ENCODE measurements around the gene NPC1L1.

Gene NPC1L1

GRCh38 chr7:44519546-44519945 lies 21.6 kb downstream of the NPC1L1 start:
- no peak for DNase-seq
- no peak for TF ChIP-seq CTCF (IDR thresholded peaks at IDR 0.05; ENCODE audit: low read depth, low read length, missing control alignments)
- no peaks in the 10 kb centered on the region for H3K36me3 ChIP-seq (replicated peaks)
- H3K4me3 ChIP-seq (ENCODE audit: low read depth, low read length), result no peak overlapping the region
- in situ Hi-C loops (cut with HindIII; ENCODE audit: low pct_ligation_motif_present, low sequenced_read_pairs), result no loop called here
- no peaks in the 10 kb centered on the region for H3K27me3 ChIP-seq (replicated peaks)
- no peak overlapping the region for H3K27ac ChIP-seq

- H3K4me3 ChIP-seq (ENCODE audit: low read depth, low read length), result no peak overlapping the region
- H3K27ac ChIP-seq, result no peak overlapping the region
- H3K27me3 ChIP-seq (replicated peaks), result no peaks in the 10 kb centered on the region
- DNase-seq, result no peak
- no peaks in the 10 kb centered on the region for H3K36me3 ChIP-seq (replicated peaks)
- in situ Hi-C loops (cut with HindIII; ENCODE audit: low pct_ligation_motif_present, low sequenced_read_pairs), result no loop called here
- TF ChIP-seq CTCF (IDR thresholded peaks at IDR 0.05; ENCODE audit: low read depth, low read length, missing control alignments), result no peak
These were observed 22.4 kb downstream of the NPC1L1 start for GRCh38 chr7:44518761-44519160.

GRCh38 chr7:44517175-44517574 lies 24.0 kb downstream of the NPC1L1 start:
- Histone ChIP-seq H3K27me3 (replicated peaks) (no peaks in the 10 kb centered on the region), H3K4me3 (ENCODE audit: low read depth, low read length) (no peak overlapping the region), H3K36me3 (replicated peaks) (no peaks in the 10 kb centered on the region), H3K27ac (no peak overlapping the region)
- in situ Hi-C loops (cut with HindIII; ENCODE audit: low pct_ligation_motif_present, low sequenced_read_pairs), result no loop called here
- no peak for TF ChIP-seq CTCF (IDR thresholded peaks at IDR 0.05; ENCODE audit: low read depth, low read length, missing control alignments)
- DNase-seq, result no peak

GRCh38 chr7:44515590-44516268 lies 25.4 kb downstream of the NPC1L1 start:
- H3K4me3 ChIP-seq (ENCODE audit: low read depth, low read length), result no peak overlapping the region
- no peaks in the 10 kb centered on the region for H3K27me3 ChIP-seq (replicated peaks)
- DNase-seq, result no peak
- no peaks in the 10 kb centered on the region for H3K36me3 ChIP-seq (replicated peaks)
- H3K27ac ChIP-seq, result no peak overlapping the region
- TF ChIP-seq CTCF (IDR thresholded peaks at IDR 0.05; ENCODE audit: low read depth, low read length, missing control alignments), result no peak
- in situ Hi-C loops (cut with HindIII; ENCODE audit: low pct_ligation_motif_present, low sequenced_read_pairs), result no loop called here

- Histone ChIP-seq H3K27me3 (replicated peaks) (no peaks in the 10 kb centered on the region), H3K4me3 (ENCODE audit: low read depth, low read length) (no peak overlapping the region), H3K36me3 (replicated peaks) (no peaks in the 10 kb centered on the region), H3K27ac (no peak overlapping the region)
- TF ChIP-seq CTCF (IDR thresholded peaks at IDR 0.05; ENCODE audit: low read depth, low read length, missing control alignments), result no peak
- DNase-seq, result no peak
- in situ Hi-C loops (cut with HindIII; ENCODE audit: low pct_ligation_motif_present, low sequenced_read_pairs), result no loop called here
These were observed 28.4 kb downstream of the NPC1L1 start for GRCh38 chr7:44512736-44513135.

GRCh38 chr7:44511863-44512468 lies 29.2 kb downstream of the NPC1L1 start:
- Histone ChIP-seq H3K36me3 (replicated peaks) (no peaks in the 10 kb centered on the region), H3K27me3 (replicated peaks) (no peaks in the 10 kb centered on the region), H3K4me3 (ENCODE audit: low read depth, low read length) (no peak overlapping the region), H3K27ac (no peak overlapping the region)
- TF ChIP-seq CTCF (IDR thresholded peaks at IDR 0.05; ENCODE audit: low read depth, low read length, missing control alignments), result no peak
- DNase-seq, result no peak
- in situ Hi-C loops (cut with HindIII; ENCODE audit: low pct_ligation_motif_present, low sequenced_read_pairs), result no loop called here

Measured in brain microvascular endothelial cell (primary cell).